Liver (tissue), 3 donors: Measurements from ENCODE around the gene RPH3AL.

ENCODE experiments used
- CTCF ChIP-seq: fragments of 150-350 bp; IDR thresholded peaks from 2 replicates; pipeline ENCODE4 v1.5.1; 2017; ENCODE audit warnings: improper control_type of control experiment, low read depth, low read length; ENCODE audit not compliant: missing input control
- HNF4G ChIP-seq: IDR thresholded peaks from 2 replicates; pipeline ENCODE4 v1.6.1; 2016; ENCODE audit warnings: antibody characterized with exemption
- REST ChIP-seq: IDR thresholded peaks from 2 replicates; pipeline ENCODE4 v1.6.1; 2016; ENCODE audit warnings: antibody characterized with exemption, mild to moderate bottlenecking
- YY1 ChIP-seq: IDR thresholded peaks from 2 replicates; pipeline ENCODE4 v1.6.1; 2016; ENCODE audit warnings: antibody characterized with exemption, mild to moderate bottlenecking
- donor health status: healthy.
- donor health status: healthy.

DNA sequence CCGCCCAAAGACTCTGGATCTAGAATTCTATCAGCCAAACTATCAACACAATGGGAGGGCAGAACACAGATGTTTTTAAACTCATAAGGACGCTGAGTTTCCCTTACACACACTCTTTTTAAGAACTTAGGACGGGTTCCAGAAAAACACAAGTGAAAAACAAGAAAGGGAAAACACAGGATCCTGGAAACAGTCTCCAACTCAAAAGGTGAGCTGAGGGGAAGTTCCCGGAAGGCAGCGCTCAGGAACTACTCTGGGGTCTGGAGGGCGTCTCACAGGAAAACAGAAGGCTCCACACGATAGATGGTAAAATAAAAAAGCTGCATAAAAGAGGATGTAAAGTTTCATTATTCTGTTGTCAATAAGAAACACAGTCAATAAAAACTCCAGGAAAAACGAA is 91.0 kb downstream of the RPH3AL start:
- TF ChIP-seq CTCF = no peak
- no peak for TF ChIP-seq HNF4G
- no peak for TF ChIP-seq REST
- no peak for TF ChIP-seq YY1
